Hindlimb muscle (tissue), 1 donor: ENCODE data around the gene SAMD11. TPM values are rescaled to one million over a fixed set of nuclear protein-coding genes. Genes with fewer than 3 reads are reported as not detected.
"Not testable (repeated sequence)": the region's sequence is repeated elsewhere in the genome, so short reads cannot be mapped to it uniquely, and the experiment has no call there.

Experiments
- DNase-seq: peaks from one replicate; pipeline ENCODE4 v3.0.0-alpha.2; 2013
- polyA plus RNA-seq: library from polyadenylated mRNA; unstranded; fragments of 120-200 nt; gene quantifications from one replicate; pipeline ENCODE4 v1.2.1, GENCODE V29; 2013; ENCODE audit not compliant: insufficient read length

The SAMD11 gene
- polyA plus RNA-seq, 1 donor: 2.7 TPM

GRCh38 chr1:979744-980072 lies 56.0 kb downstream of the SAMD11 start:
- DNase-seq: no peak

GRCh38 chr1:980137-980571 lies 56.4 kb downstream of the SAMD11 start:
- DNase-seq: no peak

GRCh38 chr1:980602-981395 lies 57.1 kb downstream of the SAMD11 start:
- no peak for DNase-seq

GRCh38 chr1:981491-981954 lies 57.8 kb downstream of the SAMD11 start:
- no peak for DNase-seq

GRCh38 chr1:981955-982558 lies 58.3 kb downstream of the SAMD11 start, which contains the start of gene PERM1:
Gene PERM1 (minus strand): TSS chr1:982093. CDS start chr1:981029, 1,064 bp downstream.
- DNase-seq: no peak

GRCh38 chr1:982765-983436 lies 59.2 kb downstream of the SAMD11 start:
- no peak for DNase-seq

- no peak for DNase-seq
These were observed 60.2 kb downstream of the SAMD11 start for GRCh38 chr1:983798-984475.

- no peak for DNase-seq
These were observed 60.7 kb downstream of the SAMD11 start for GRCh38 chr1:984476-984814.

GRCh38 chr1:985126-985525 lies 61.4 kb downstream of the SAMD11 start:
- DNase-seq: no peak

GRCh38 chr1:988061-988460 lies 64.3 kb downstream of the SAMD11 start:
- DNase-seq: not testable (repeated sequence)

GRCh38 chr1:991275-991674 lies 67.6 kb downstream of the SAMD11 start:
- DNase-seq: not testable (repeated sequence)

GRCh38 chr1:991895-992294 lies 68.2 kb downstream of the SAMD11 start:
- DNase-seq: no peak

- no peak for DNase-seq
These were observed 68.6 kb downstream of the SAMD11 start for GRCh38 chr1:992362-992761.

- no peak for DNase-seq
These were observed 69.8 kb downstream of the SAMD11 start for GRCh38 chr1:993379-993995.

Other genes starting within 250 kb of the SAMD11 start
- gene OR4F16, start 237.3 kb upstream of the SAMD11 start, polyA plus RNA-seq: not detected
- 48.2 TPM for gene NOC2L, start 35.3 kb downstream of the SAMD11 start, polyA plus RNA-seq
- 6.0 TPM for gene KLHL17, start 36.7 kb downstream of the SAMD11 start, polyA plus RNA-seq
- 0.13 TPM for gene PLEKHN1, start 42.6 kb downstream of the SAMD11 start, polyA plus RNA-seq
- 2.1 TPM for gene PERM1, start 58.2 kb downstream of the SAMD11 start, polyA plus RNA-seq
- gene HES4, start 76.2 kb downstream of the SAMD11 start, polyA plus RNA-seq: 24.1 TPM
- 8.9 TPM for gene ISG15, start 89.6 kb downstream of the SAMD11 start, polyA plus RNA-seq
- gene AGRN, start 96.2 kb downstream of the SAMD11 start, polyA plus RNA-seq: 51.3 TPM
- 0.31 TPM for gene RNF223, start 150.4 kb downstream of the SAMD11 start, polyA plus RNA-seq
- gene C1orf159, start 192.2 kb downstream of the SAMD11 start, polyA plus RNA-seq: 7.8 TPM
- 0.25 TPM for gene TTLL10, start 250.0 kb downstream of the SAMD11 start, polyA plus RNA-seq